Endodermal cell (in vitro differentiated cells): ENCODE data around the gene SOX6. TPM values are rescaled to one million over a fixed set of nuclear protein-coding genes. Genes with fewer than 3 reads are reported as not detected.

Experiments
- DNase-seq: peaks from one replicate; pipeline ENCODE4 v3.0.0-alpha.2; 2017
- H3K27ac ChIP-seq: 2 replicates; pipeline ENCODE4 v1.5.1; 2013; ENCODE audit warnings: mild to moderate bottlenecking, low read depth, low read length, moderate library complexity
- H3K27me3 ChIP-seq: 2 replicates; pipeline ENCODE4 v1.6.1; 2013; ENCODE audit warnings: mild to moderate bottlenecking, low read length, moderate library complexity; ENCODE audit not compliant: insufficient read depth, control insufficient read depth, poor library complexity, severe bottlenecking
- H3K36me3 ChIP-seq: 2 replicates; pipeline ENCODE4 v1.7.0; 2013; ENCODE audit warnings: mild to moderate bottlenecking, low read length, moderate library complexity; ENCODE audit not compliant: control insufficient read depth, insufficient read depth
- H3K4me1 ChIP-seq: one replicate; pipeline ENCODE4 v1.7.0; 2013; ENCODE audit warnings: low read length; ENCODE audit not compliant: control insufficient read depth, insufficient read depth
- H3K4me3 ChIP-seq: 2 replicates; pipeline ENCODE4 v1.5.1; 2013; ENCODE audit warnings: mild to moderate bottlenecking, low read length, moderate library complexity
- H3K9ac ChIP-seq: 2 replicates; pipeline ENCODE4 v1.6.1; 2013; ENCODE audit warnings: mild to moderate bottlenecking, low read length, moderate library complexity; ENCODE audit not compliant: poor library complexity, severe bottlenecking; ENCODE audit errors: extremely low read depth
- H3K9me3 ChIP-seq: 2 replicates; pipeline ENCODE4 v1.6.1; 2013; ENCODE audit warnings: mild to moderate bottlenecking, low read length, moderate library complexity; ENCODE audit not compliant: control insufficient read depth
- H3K27ac Mint-ChIP-seq: 2 replicates; pipeline ENCODE4 v1.8.0; 2020; ENCODE audit warnings: mixed read lengths
- H3K27me3 Mint-ChIP-seq: 2 replicates; pipeline ENCODE4 v1.8.0; 2021; ENCODE audit warnings: mild to moderate bottlenecking, mixed read lengths; ENCODE audit not compliant: insufficient read depth
- H3K36me3 Mint-ChIP-seq: 2 replicates; pipeline ENCODE4 v1.8.0; 2020; ENCODE audit warnings: low read depth, mixed read lengths
- H3K4me1 Mint-ChIP-seq: 2 replicates; pipeline ENCODE4 v1.8.0; 2020; ENCODE audit warnings: mixed read lengths
- H3K4me3 Mint-ChIP-seq: 2 replicates; pipeline ENCODE4 v1.8.0; 2020; ENCODE audit warnings: mild to moderate bottlenecking, moderate library complexity, mixed read lengths
- H3K9me3 Mint-ChIP-seq: 2 replicates; pipeline ENCODE4 v1.8.0; 2020; ENCODE audit warnings: mild to moderate bottlenecking, mixed read lengths
- WGBS, 2 experiments: methylation state at CpG; one replicate each; pipeline versions ENCODE4 v1.1.5 to v1.1.7; 2013; ENCODE audit warnings: missing lambda C conversion rate in 2 of 2, mixed read lengths in 1 of 2; ENCODE audit not compliant: insufficient coverage in 1 of 2, insufficient read length in 1 of 2; 5-methylcytosine and 5-hydroxymethylcytosine counted together
- total RNA-seq, 2 donors: library from RNA; stranded (reverse); fragmentation: NEBNext Ultra II Directional in 1 of 2; extraction: Animal tissue kit (Norgen Biotek cat#: 25700) in 1 of 2; gene quantifications; 2 replicates in 1 of 2; 3 replicates in 1 of 2; pipeline ENCODE4 v1.2.1, GENCODE V29; 2021
- TF ChIP-seq, protein P1 (sequence below): fragments of 200-600 bp; sonication (generic); conservative IDR thresholded peaks from 2 replicates; pipeline ENCODE4 v1.5.0; 2021; ENCODE audit warnings: antibody characterized with exemption, mild to moderate bottlenecking

The SOX6 gene
- total RNA-seq, 2 donors from 2014 or later, result 0.13 to 0.20 TPM

DNA sequence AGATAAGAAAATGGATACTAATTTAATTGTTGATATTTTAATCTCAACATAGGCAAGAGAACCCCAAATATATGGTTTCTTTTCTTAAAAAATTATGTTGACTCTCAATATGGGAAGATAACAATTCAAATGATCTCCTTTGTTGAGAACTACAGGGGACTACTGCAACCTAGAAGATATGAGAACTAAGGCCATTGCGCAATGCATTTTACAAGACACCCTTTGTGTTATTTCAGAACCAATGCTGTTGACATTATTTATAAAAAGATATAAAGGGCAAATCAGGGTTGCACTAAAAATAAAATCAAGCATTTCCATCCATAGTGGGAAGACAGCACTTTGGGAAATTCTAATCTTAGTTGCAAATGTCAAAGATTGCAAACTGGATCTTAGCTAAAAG, 322.3 kb downstream of the SOX6 start:
- Mint-ChIP-seq H3K36me3 (no peaks in the 10 kb centered on the region), H3K9me3 (no peaks in the 10 kb centered on the region), H3K27ac (no peak overlapping the region), H3K27me3 (peaks cover 2% of the 10 kb centered on the region), H3K4me1 (peaks cover 9% of the 10 kb centered on the region), H3K4me3 (no peak overlapping the region)
- 100% methylated on average over 1 of the region's 1 CpG; no CpG with 5 or more reads in 1 of the 2 experiments for whole genome bisulfite sequencing, 2 experiments
- H3K9me3 ChIP-seq, result no peaks in the 10 kb centered on the region
- H3K27ac ChIP-seq, result no peak overlapping the region
- H3K36me3 ChIP-seq, result no peaks in the 10 kb centered on the region
- H3K4me3 ChIP-seq, result no peak overlapping the region
- H3K27me3 ChIP-seq, result peaks cover 11% of the 10 kb centered on the region
- no peaks in the 10 kb centered on the region for H3K4me1 ChIP-seq
- no peak overlapping the region for H3K9ac ChIP-seq
- TF ChIP-seq, protein P1, sequence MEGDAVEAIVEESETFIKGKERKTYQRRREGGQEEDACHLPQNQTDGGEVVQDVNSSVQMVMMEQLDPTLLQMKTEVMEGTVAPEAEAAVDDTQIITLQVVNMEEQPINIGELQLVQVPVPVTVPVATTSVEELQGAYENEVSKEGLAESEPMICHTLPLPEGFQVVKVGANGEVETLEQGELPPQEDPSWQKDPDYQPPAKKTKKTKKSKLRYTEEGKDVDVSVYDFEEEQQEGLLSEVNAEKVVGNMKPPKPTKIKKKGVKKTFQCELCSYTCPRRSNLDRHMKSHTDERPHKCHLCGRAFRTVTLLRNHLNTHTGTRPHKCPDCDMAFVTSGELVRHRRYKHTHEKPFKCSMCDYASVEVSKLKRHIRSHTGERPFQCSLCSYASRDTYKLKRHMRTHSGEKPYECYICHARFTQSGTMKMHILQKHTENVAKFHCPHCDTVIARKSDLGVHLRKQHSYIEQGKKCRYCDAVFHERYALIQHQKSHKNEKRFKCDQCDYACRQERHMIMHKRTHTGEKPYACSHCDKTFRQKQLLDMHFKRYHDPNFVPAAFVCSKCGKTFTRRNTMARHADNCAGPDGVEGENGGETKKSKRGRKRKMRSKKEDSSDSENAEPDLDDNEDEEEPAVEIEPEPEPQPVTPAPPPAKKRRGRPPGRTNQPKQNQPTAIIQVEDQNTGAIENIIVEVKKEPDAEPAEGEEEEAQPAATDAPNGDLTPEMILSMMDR, result no peak
- no peak for DNase-seq

DNA sequence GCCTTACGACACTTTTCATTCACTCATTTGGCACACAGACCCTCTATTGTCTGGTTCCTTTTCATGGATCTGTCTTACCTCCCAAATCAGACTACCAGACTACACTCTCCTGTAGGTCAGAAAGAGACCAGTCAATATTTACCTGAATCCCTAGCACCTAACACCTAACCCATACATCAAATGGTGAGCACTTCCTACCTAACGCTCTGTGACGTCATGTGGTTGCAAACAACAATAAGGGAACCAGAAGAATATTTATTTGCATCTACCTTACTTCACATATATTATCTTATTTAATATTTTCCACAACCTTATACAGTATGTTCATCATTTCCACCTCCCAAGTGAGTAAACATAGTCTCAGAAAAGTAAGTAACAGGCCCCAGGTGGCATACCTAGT, 323.4 kb downstream of the SOX6 start:
- Mint-ChIP-seq H3K4me3 (no peak overlapping the region), H3K36me3 (no peaks in the 10 kb centered on the region), H3K27ac (no peak overlapping the region), H3K27me3 (no peaks in the 10 kb centered on the region), H3K4me1 (peaks cover 9% of the 10 kb centered on the region), H3K9me3 (no peaks in the 10 kb centered on the region)
- WGBS, 2 experiments, result 87 to 94% methylated on average over 3 of the region's 3 CpGs
- H3K27ac ChIP-seq, result no peak overlapping the region
- H3K27me3 ChIP-seq, result no peaks in the 10 kb centered on the region
- no peak overlapping the region for H3K9ac ChIP-seq
- no peaks in the 10 kb centered on the region for H3K4me1 ChIP-seq
- no peak overlapping the region for H3K4me3 ChIP-seq
- DNase-seq, result no peak
- no peaks in the 10 kb centered on the region for H3K9me3 ChIP-seq
- no peaks in the 10 kb centered on the region for H3K36me3 ChIP-seq
- TF ChIP-seq, protein P1, result no peak

DNA sequence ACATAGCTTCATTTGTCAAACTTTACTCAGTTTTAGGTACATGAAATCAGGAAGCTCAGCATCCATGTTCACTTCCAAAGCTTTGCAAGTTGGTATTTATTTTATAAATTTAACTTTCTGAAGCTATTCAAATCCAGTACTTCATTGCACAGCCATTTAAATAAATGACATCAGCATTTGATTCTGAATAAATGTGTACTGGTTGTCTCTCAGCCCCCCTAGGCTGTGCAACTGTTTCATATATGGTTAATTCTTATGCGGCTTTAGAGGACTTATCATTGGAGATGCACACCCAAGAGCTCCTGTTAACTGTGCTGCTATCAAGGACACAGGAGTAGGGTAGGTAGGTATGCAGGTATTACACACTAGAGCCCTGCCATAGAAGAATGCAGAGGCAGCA, 325.1 kb downstream of the SOX6 start:
- H3K36me3 ChIP-seq, result no peaks in the 10 kb centered on the region
- no peak for DNase-seq
- Mint-ChIP-seq H3K4me3 (no peak overlapping the region), H3K27ac (no peak overlapping the region), H3K4me1 (peaks cover 10% of the 10 kb centered on the region), H3K27me3 (no peaks in the 10 kb centered on the region), H3K36me3 (no peaks in the 10 kb centered on the region), H3K9me3 (no peaks in the 10 kb centered on the region)
- no peak overlapping the region for H3K9ac ChIP-seq
- no peak overlapping the region for H3K27ac ChIP-seq
- H3K4me1 ChIP-seq, result no peaks in the 10 kb centered on the region
- TF ChIP-seq, protein P1, result no peak
- H3K27me3 ChIP-seq, result no peaks in the 10 kb centered on the region
- no peak overlapping the region for H3K4me3 ChIP-seq
- H3K9me3 ChIP-seq, result no peaks in the 10 kb centered on the region
- 89 to 100% methylated on average over 1 of the region's 1 CpG for WGBS, 2 experiments
